ENCODE measurements around the gene ZNF552.

DNA sequence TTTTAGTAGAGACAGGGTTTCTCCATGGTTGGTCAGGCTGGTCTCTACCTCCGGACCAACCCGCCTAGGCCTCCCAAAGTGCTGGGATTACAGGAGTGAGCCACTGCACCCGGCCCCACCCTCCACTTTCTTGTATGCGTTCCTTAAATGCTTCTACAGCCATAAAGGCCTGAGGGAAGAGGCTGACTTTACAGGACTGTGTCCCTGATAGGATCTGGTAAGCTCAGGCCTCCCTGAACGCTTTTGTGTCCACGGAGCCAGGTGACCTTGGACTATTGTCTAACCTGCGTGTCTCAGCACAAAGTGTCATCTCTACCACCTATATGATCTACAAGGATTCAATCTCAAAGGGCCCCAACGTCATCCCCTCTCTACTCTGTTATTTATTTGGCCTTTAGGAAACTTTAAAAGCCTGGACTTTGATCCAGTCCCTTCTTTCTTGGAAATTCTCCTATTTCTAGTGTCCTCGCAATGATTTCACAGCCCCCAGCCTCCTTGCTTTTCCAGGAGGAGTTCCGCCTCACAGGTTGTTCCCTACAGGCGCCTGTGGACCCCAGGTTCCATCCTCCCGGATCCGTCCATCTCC is 701 bp downstream of the ZNF552 start:
- TF ChIP-seq, protein P1, sequence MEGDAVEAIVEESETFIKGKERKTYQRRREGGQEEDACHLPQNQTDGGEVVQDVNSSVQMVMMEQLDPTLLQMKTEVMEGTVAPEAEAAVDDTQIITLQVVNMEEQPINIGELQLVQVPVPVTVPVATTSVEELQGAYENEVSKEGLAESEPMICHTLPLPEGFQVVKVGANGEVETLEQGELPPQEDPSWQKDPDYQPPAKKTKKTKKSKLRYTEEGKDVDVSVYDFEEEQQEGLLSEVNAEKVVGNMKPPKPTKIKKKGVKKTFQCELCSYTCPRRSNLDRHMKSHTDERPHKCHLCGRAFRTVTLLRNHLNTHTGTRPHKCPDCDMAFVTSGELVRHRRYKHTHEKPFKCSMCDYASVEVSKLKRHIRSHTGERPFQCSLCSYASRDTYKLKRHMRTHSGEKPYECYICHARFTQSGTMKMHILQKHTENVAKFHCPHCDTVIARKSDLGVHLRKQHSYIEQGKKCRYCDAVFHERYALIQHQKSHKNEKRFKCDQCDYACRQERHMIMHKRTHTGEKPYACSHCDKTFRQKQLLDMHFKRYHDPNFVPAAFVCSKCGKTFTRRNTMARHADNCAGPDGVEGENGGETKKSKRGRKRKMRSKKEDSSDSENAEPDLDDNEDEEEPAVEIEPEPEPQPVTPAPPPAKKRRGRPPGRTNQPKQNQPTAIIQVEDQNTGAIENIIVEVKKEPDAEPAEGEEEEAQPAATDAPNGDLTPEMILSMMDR (IDR thresholded peaks at IDR 0.05; ENCODE audit: borderline replicate concordance, extremely low read depth, low read length, poor library complexity, severe bottlenecking): no peak
- TF ChIP-seq EZH2 (IDR thresholded peaks at IDR 0.05; ENCODE audit: borderline replicate concordance, low read depth, low read length, severe bottlenecking): no peak
